Limb (tissue), 2 donors: ENCODE data around the gene CDH4.

ENCODE experiments used
- DNase-seq, 2 donors: peaks; one replicate each; pipeline ENCODE4 v3.0.0-alpha.2; 2016; ENCODE audit errors: extremely low spot score in 2 of 2

The CDH4 gene

GRCh38 chr20:61533231-61533631 lies 281.2 kb downstream of the CDH4 start:
- DNase-seq, result no peak

GRCh38 chr20:61534346-61534745 lies 282.3 kb downstream of the CDH4 start:
- DNase-seq, result no peak

- no peak for DNase-seq
These were observed 283.0 kb downstream of the CDH4 start for GRCh38 chr20:61535091-61535490.

- DNase-seq, result no peak
These were observed 283.5 kb downstream of the CDH4 start for GRCh38 chr20:61535536-61535935.

- no peak for DNase-seq
These were observed 283.9 kb downstream of the CDH4 start for GRCh38 chr20:61535956-61536355.

GRCh38 chr20:61536671-61537070 lies 284.6 kb downstream of the CDH4 start:
- DNase-seq, result no peak

- DNase-seq, result no peak
These were observed 285.4 kb downstream of the CDH4 start for GRCh38 chr20:61537239-61538182.

- DNase-seq, result no peak
These were observed 286.3 kb downstream of the CDH4 start for GRCh38 chr20:61538183-61538942.

- DNase-seq, result no peak
These were observed 286.8 kb downstream of the CDH4 start for GRCh38 chr20:61538943-61539265.

- DNase-seq, result no peak
These were observed 287.8 kb downstream of the CDH4 start for GRCh38 chr20:61539706-61540360.

- DNase-seq, result no peak
These were observed 289.5 kb downstream of the CDH4 start for GRCh38 chr20:61541537-61541936.

- DNase-seq, result no peak
These were observed 291.0 kb downstream of the CDH4 start for GRCh38 chr20:61543086-61543485.

GRCh38 chr20:61543931-61544745 lies 292.1 kb downstream of the CDH4 start:
- DNase-seq, result no peak

- DNase-seq, result no peak
These were observed 293.1 kb downstream of the CDH4 start for GRCh38 chr20:61544910-61545889.

GRCh38 chr20:61546641-61547040 lies 294.6 kb downstream of the CDH4 start:
- DNase-seq, result no peak

- DNase-seq, result no peak
These were observed 296.0 kb downstream of the CDH4 start for GRCh38 chr20:61548069-61548468.

- no peak for DNase-seq
These were observed 297.8 kb downstream of the CDH4 start for GRCh38 chr20:61549865-61550264.

- DNase-seq, result no peak
These were observed 299.3 kb downstream of the CDH4 start for GRCh38 chr20:61551401-61551800.

- DNase-seq, result no peak
These were observed 302.6 kb downstream of the CDH4 start for GRCh38 chr20:61554617-61555016.

- DNase-seq, result no peak
These were observed 303.5 kb downstream of the CDH4 start for GRCh38 chr20:61555566-61555965.
